ACC112 (cell line): ENCODE data around the gene CCDC89.

Source experiments
- H2AFZ ChIP-seq: fragments of 200-600 bp; sonication (generic); one replicate; pipeline ENCODE4 v1.6.0; 2017; ENCODE audit warnings: antibody characterized with exemption, low read length; ENCODE audit not compliant: unreplicated experiment
- H3K27ac ChIP-seq: fragments of 200-600 bp; sonication (generic); 2 replicates; pipeline ENCODE4 v1.5.1; 2014; ENCODE audit warnings: low read depth, mild to moderate bottlenecking, antibody characterized with exemption, low read length, moderate library complexity
- H3K27me3 ChIP-seq: fragments of 200-600 bp; sonication (generic); 2 replicates; pipeline ENCODE4 v1.6.1; 2014; ENCODE audit warnings: mild to moderate bottlenecking, antibody characterized with exemption, low read length, moderate library complexity, mixed read lengths; ENCODE audit not compliant: insufficient read depth
- H3K36me3 ChIP-seq: fragments of 200-600 bp; sonication (generic); 2 replicates; pipeline ENCODE4 v1.6.1; 2016; ENCODE audit warnings: mild to moderate bottlenecking, antibody characterized with exemption, low read length, moderate library complexity, mixed read lengths; ENCODE audit not compliant: insufficient read depth
- H3K4me1 ChIP-seq: fragments of 200-600 bp; sonication (generic); one replicate; pipeline ENCODE4 v1.6.1; 2016; ENCODE audit warnings: low read length, mixed read lengths; ENCODE audit not compliant: insufficient read depth, unreplicated experiment, control insufficient read depth
- H3K4me3 ChIP-seq: fragments of 200-600 bp; sonication (generic); 2 replicates; pipeline ENCODE4 v1.5.1; 2014; ENCODE audit warnings: mild to moderate bottlenecking, low read depth, low read length
- H3K79me2 ChIP-seq: fragments of 200-600 bp; sonication (generic); one replicate; pipeline ENCODE4 v1.6.0; 2016; ENCODE audit warnings: low read length; ENCODE audit not compliant: control insufficient read depth, unreplicated experiment, insufficient read depth

The CCDC89 gene

DNA sequence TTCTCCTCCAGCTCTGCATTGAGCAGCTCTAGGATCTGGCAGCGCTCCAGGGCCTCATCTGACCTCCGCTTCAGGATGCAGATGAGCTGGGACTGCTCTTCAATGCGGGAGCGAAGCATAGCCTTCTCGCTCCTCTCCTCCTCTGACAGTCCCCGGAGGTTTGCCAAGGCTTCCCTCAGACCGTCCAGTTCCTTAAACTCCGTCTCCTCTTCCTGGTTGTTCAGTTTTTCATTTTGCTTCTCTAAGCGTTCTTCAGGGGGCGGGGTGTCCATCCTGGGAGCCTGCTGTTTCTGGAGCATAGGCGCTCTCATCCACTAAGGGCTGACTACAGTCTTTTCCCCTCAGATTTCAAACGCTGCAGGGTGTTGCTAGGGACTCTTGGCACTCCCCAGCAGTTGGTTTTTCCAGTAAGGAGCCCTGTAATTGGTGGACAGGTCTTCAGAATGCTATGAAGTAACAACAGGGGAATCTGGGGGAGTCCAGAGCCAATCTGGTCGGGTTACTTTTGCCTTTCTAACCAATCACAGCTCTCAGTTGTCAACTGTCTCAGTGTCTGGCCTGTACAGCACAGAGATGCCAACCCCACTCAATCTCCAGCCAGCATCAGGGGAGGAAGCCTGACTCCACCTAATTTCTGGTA is at the start of gene CCDC89:
CCDC89 (minus strand) TSS at position 376 of the 640 bp plus-strand sequence; CDS start at position 311, 65 bp downstream.
- H2AFZ ChIP-seq = peak within 1 kb of the TSS; percentile 19
- H3K36me3 ChIP-seq = no peaks in the 10 kb centered on the region
- no peaks in the 10 kb centered on the region; the same call in 1 of the 2 replicates for H3K27me3 ChIP-seq
- no peaks in the 10 kb centered on the region for H3K4me1 ChIP-seq
- peak within 1 kb of the TSS; percentile 51 for H3K4me3 ChIP-seq
- no peak within 1 kb of the TSS for H3K27ac ChIP-seq
- no peaks in the 10 kb centered on the region for H3K79me2 ChIP-seq

- Histone ChIP-seq H3K36me3 (no peaks in the 10 kb centered on the region), H3K4me3 (no peak overlapping the region), H3K4me1 (no peaks in the 10 kb centered on the region), H3K79me2 (no peaks in the 10 kb centered on the region), H3K27ac (no peak overlapping the region), H2AFZ (no peak overlapping the region), H3K27me3 (no peaks in the 10 kb centered on the region)
Measured at GRCh38 chr11:85732965-85733364, 47.0 kb upstream of the CCDC89 start.

GRCh38 chr11:85726381-85726780 is 40.4 kb upstream of the CCDC89 start:
- no peak overlapping the region for H2AFZ ChIP-seq
- H3K36me3 ChIP-seq = no peaks in the 10 kb centered on the region
- no peaks in the 10 kb centered on the region for H3K79me2 ChIP-seq
- H3K27me3 ChIP-seq = no peaks in the 10 kb centered on the region
- no peak overlapping the region for H3K4me3 ChIP-seq
- H3K4me1 ChIP-seq = peaks cover 12% of the 10 kb centered on the region
- no peak overlapping the region for H3K27ac ChIP-seq

- Histone ChIP-seq H3K4me1 (peaks cover 12% of the 10 kb centered on the region), H3K36me3 (no peaks in the 10 kb centered on the region), H3K4me3 (no peak overlapping the region), H3K79me2 (no peaks in the 10 kb centered on the region), H2AFZ (no peak overlapping the region), H3K27me3 (no peaks in the 10 kb centered on the region), H3K27ac (no peak overlapping the region)
Measured at GRCh38 chr11:85725510-85726258, 39.7 kb upstream of the CCDC89 start.

DNA sequence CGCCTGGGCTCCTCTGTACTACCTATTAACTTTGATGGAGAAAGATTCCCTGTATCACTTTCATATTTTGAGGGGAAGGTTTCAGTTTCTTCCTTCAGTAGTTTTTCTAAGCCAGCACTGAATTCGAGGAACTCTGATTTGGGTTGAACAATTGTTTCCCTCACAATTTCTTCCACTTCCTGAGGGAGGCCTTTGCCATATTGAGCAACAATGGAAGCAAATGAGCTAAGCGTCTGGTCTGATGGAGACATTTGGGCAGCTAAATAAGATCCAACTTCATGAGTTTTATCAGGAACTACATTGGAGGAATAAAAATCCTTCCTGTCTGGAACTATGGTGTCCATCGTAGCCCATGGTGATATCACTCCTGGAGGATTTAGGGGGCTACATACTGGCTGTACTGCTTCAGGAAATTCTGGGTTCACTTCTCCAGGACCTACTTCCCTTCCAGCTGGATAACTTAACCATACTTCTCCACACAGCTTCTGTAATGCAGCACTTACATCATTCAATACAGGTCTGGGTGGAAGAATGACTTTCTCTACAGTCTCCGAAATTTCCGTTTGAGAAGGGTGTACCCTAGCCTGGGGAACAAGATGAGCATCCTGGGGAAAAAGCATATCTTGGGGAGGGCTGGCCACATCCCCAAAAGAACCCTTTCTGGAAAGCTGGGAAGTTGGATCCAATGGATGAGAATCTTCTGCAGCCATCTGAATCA is 38.9 kb upstream of the CCDC89 start:
- Histone ChIP-seq H3K79me2 (no peaks in the 10 kb centered on the region), H3K27me3 (no peaks in the 10 kb centered on the region), H2AFZ (no peak overlapping the region), H3K4me1 (peaks cover 13% of the 10 kb centered on the region), H3K4me3 (no peak overlapping the region), H3K27ac (no peak overlapping the region), H3K36me3 (no peaks in the 10 kb centered on the region)

DNA sequence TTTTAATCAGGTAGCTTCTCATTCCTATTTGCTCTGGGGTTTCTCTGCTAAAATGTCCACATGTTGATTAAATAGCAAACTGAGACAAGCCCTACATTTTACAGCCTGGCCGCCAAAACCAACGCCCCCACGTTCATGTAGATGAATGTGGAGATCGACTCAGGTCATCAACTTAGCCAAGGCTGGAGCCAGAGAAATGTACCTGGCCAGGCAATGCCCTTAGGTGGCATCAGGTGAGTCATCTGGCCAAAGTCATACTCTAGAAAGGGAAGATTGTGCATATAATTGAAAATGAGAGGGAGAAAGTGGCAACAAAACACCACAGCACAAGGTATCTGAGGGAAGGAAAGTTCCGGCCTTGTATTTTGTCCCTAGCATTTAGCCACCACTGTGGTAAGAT is 37.1 kb upstream of the CCDC89 start:
- H3K36me3 ChIP-seq = no peaks in the 10 kb centered on the region
- H3K27ac ChIP-seq = no peak overlapping the region
- H3K4me1 ChIP-seq = peaks cover 28% of the 10 kb centered on the region
- H3K4me3 ChIP-seq = no peak overlapping the region
- H2AFZ ChIP-seq = no peak overlapping the region
- no peaks in the 10 kb centered on the region for H3K79me2 ChIP-seq
- H3K27me3 ChIP-seq = no peaks in the 10 kb centered on the region

- Histone ChIP-seq H3K4me3 (no peak overlapping the region), H3K27me3 (no peaks in the 10 kb centered on the region), H3K79me2 (no peaks in the 10 kb centered on the region), H3K36me3 (no peaks in the 10 kb centered on the region), H2AFZ (no peak overlapping the region), H3K27ac (no peak overlapping the region), H3K4me1 (peaks cover 26% of the 10 kb centered on the region)
Measured at GRCh38 chr11:85721191-85721590, 35.2 kb upstream of the CCDC89 start.

- no peaks in the 10 kb centered on the region for H3K36me3 ChIP-seq
- H3K27ac ChIP-seq = peak overlapping the region; percentile 65
- peak overlapping the region; percentile 80 for H2AFZ ChIP-seq
- H3K27me3 ChIP-seq = no peaks in the 10 kb centered on the region
- H3K4me1 ChIP-seq = peaks cover 18% of the 10 kb centered on the region
- H3K4me3 ChIP-seq = peak overlapping the region; percentile 61
- H3K79me2 ChIP-seq = no peaks in the 10 kb centered on the region
Measured at GRCh38 chr11:85718991-85719807, 33.2 kb upstream of the CCDC89 start.

DNA sequence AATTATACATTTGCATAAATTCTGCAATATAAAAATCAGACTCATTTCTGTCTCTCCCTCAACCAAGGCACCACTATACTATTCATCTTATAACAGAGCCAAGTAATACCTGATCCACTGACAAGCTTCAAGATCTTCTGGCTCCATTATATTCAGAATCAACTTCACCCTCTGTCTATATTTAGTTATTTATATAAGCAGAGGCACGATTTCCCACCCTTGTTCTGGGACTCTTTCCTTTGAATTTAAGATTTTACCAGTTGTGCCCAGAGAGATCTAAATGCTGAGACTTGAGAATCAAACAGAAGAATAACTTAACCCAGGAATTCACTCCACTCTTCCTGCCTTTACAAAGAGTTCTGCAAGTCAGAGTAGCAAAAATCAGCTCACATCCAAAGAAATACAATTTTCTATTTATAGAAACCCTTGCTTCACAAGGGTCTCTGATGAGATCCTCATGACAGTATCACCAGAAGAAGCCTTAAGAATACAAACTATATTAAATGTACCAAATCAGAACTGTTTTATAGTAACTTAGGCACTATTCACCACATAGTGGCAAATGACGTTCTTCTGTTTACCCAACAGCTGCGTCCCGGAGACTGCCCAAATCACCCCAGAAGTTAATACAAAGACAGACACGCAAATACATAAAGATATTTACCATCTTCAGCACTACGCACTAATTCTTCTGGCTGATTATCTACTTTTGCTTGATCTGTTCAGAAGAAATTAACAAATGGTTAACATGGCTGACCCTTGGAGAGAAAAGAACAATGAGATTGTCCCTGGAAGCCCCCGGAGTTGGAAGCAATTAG is 32.3 kb upstream of the CCDC89 start:
- H3K4me1 ChIP-seq = peaks cover 18% of the 10 kb centered on the region
- peak overlapping the region; percentile 65 for H3K27ac ChIP-seq
- no peaks in the 10 kb centered on the region for H3K79me2 ChIP-seq
- peak overlapping the region; percentile 61 for H3K4me3 ChIP-seq
- no peaks in the 10 kb centered on the region for H3K27me3 ChIP-seq
- no peaks in the 10 kb centered on the region for H3K36me3 ChIP-seq
- peak overlapping the region; percentile 80 for H2AFZ ChIP-seq
